HL-60/S4 treated with phorbol 12-myristate 13-acetate at 8.2 ng/mL for 4 days and 3 days (cell line): Measurements from ENCODE around the gene TNFRSF12A.

ENCODE experiments used
- in situ Hi-C: fragments of 300-500 bp; cut with MboI; formaldehyde crosslinking; loops from 2 replicates; pipeline ENCODE4 v1.15.0; 2022; ENCODE audit warnings: low sequenced_read_pairs

Gene TNFRSF12A

GRCh38 chr16:3020247-3020603, at the start of gene TNFRSF12A:
Gene TNFRSF12A, plus strand, starts transcription at chr16:3020368. Its CDS starts 30 bp downstream, at chr16:3020398.
- in situ Hi-C loops, result no loop called here

GRCh38 chr16:2970563-2970962, 49.6 kb upstream of the TNFRSF12A start:
- in situ Hi-C loops, result no loop called here

- in situ Hi-C loops, result no loop called here
These were observed 48.8 kb upstream of the TNFRSF12A start for GRCh38 chr16:2971134-2971984.

- in situ Hi-C loops, result no loop called here
These were observed 48.0 kb upstream of the TNFRSF12A start for GRCh38 chr16:2971985-2972784.

- in situ Hi-C loops, result no loop called here
These were observed 47.1 kb upstream of the TNFRSF12A start for GRCh38 chr16:2973093-2973492.

- in situ Hi-C loops, result no loop called here
These were observed 46.4 kb upstream of the TNFRSF12A start for GRCh38 chr16:2973605-2974318.

- in situ Hi-C loops, result no loop called here
These were observed 45.7 kb upstream of the TNFRSF12A start for GRCh38 chr16:2974319-2975056.

- in situ Hi-C loops, result no loop called here
These were observed 44.9 kb upstream of the TNFRSF12A start for GRCh38 chr16:2975161-2975795.

- in situ Hi-C loops, result no loop called here
These were observed 44.0 kb upstream of the TNFRSF12A start for GRCh38 chr16:2976201-2976600.

GRCh38 chr16:2976673-2977072, 43.5 kb upstream of the TNFRSF12A start:
- in situ Hi-C loops, result no loop called here

GRCh38 chr16:2977440-2977839, 42.7 kb upstream of the TNFRSF12A start:
- in situ Hi-C loops, result no loop called here

GRCh38 chr16:2979669-2980226, 40.4 kb upstream of the TNFRSF12A start:
- in situ Hi-C loops, result no loop called here

- in situ Hi-C loops, result no loop called here
These were observed 39.7 kb upstream of the TNFRSF12A start, which contains the start of gene PKMYT1 for GRCh38 chr16:2980227-2981176. Gene PKMYT1, minus strand, starts transcription at chr16:2980446. Its CDS starts 789 bp downstream, at chr16:2979657.

- in situ Hi-C loops, result no loop called here
These were observed 38.8 kb upstream of the TNFRSF12A start for GRCh38 chr16:2981177-2981898.

- in situ Hi-C loops, result no loop called here
These were observed 38.3 kb upstream of the TNFRSF12A start for GRCh38 chr16:2981899-2982250.

GRCh38 chr16:2982402-2982801, 37.8 kb upstream of the TNFRSF12A start:
- in situ Hi-C loops, result no loop called here

- in situ Hi-C loops, result no loop called here
These were observed 36.4 kb upstream of the TNFRSF12A start for GRCh38 chr16:2983706-2984136.

GRCh38 chr16:2985462-2985861, 34.7 kb upstream of the TNFRSF12A start:
- in situ Hi-C loops, result no loop called here
